GM18873 (cell line): ENCODE measurements around the gene FARS2.

Experiments used
- ATAC-seq: cut with Tn5 transposase; IDR thresholded peaks from one replicate; pipeline ENCODE4 v1.9.1; 2021; ENCODE audit warnings: mild to moderate bottlenecking, moderate library complexity, moderate number of reproducible peaks; ENCODE audit not compliant: unreplicated experiment, low FRiP score

The FARS2 gene

DNA sequence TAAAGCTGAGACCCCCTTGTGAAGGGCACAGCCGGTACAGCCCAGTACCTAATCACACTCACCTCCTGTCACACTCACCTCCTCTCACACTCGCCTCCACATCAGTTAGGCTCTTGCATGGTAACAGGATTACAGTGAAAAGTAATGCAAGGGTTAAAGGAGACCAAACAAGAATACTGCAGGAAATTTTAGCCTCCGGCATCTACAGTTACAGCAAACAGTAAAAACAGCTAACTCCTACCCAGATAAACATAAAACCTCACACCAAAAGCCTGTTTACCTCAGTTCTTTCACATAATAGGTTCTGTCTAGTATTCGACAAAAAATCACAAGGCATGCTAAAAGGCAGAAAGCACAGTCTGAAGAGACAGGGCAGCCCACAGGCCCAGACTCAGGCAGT is 55.6 kb downstream of the FARS2 start:
- ATAC-seq: no peak

DNA sequence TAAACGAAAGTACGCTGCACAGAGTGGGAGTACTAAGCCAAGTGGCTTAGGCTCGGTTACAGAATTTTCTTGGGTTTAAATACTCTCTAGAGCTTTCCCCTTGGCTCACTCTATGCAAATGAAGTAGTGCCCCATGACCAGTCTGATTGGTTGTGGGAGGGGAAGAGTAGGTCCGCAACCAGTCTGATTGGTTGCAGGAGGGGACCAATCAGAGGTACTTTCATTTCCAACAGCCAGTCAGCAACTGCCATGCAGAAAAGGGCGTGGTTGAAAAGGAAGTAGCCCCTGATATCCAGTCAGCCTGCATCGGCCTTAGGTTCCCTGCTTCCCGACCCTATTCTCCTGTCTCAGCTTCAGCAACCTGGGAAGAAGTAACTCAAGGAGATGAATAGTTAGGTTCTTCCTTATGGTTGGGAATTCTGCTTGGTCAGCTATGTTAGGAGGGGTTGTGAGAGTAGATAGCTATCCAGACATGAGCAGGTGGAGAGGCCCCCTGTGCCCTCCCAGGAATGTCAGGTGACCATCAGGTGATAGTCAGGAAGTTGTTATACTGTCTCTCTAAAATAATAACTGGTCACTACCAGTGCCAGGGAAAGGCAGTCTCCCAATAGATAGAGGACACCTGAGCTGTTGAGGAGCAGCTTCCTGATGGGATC is 57.4 kb downstream of the FARS2 start:
- no peak for ATAC-seq

DNA sequence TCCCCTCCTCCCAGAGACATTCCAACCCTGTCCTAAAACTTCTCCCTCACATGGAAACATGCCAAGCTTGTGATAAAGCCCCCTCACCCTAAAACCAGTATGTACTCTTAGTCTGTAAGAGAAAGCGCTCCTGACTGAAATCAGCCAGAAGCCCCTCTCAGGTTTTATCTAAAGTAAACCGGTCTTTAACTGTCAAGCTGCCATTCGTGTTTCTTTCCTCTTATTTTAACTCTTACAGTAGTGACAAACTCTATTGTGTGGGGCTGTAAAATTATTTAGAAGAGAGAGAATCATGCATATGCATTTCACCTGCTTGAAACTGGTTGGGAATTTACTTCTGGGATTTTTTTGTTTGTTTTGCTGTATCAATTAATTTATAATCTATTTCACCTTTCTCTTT is 62.7 kb downstream of the FARS2 start:
- no peak for ATAC-seq

DNA sequence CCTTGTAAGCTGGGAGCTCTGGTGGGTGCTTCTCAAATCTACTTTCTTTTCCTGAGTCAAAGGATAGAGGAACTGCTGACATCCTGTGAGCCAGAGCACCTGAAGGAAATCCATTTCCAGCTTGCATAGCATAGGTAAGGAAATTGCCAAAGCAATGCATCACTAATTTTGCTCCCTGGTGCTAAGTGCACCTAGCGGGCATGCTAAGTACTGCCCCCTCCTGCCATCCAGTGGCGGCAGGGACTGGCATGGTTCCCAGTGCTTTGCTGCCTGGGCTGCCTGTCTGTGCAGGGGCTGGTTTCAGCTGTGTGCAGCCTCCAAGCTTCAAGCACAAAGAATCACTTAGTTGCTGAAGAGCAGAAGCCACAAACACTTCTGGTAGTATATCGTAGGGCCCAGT is 63.9 kb downstream of the FARS2 start:
- ATAC-seq: no peak

- ATAC-seq: no peak
These were observed 64.8 kb downstream of the FARS2 start for GRCh38 chr6:5326022-5326641.

- ATAC-seq: no peak
These were observed 67.5 kb downstream of the FARS2 start for GRCh38 chr6:5328800-5329199.

- ATAC-seq: no peak
These were observed 70.6 kb downstream of the FARS2 start for GRCh38 chr6:5331845-5332442.

DNA sequence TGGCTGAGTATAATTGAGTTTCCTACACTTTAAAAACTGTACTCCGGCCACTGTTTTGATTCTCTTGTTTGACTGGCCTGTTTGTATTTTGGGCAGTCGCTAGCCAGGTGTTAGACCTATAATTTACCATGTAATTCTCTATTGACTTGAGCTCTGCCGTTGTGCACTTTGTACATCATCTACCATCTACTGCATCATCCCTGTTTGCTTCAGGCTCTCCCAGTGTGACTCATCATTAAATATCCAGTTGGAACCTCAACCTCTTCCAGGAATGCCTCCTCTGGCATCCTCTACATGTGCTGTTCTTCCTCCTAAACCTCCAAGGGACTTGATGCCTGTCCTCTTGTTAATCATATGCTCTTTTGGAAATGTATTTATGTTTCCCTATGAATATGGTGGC is 72.3 kb downstream of the FARS2 start:
- no peak for ATAC-seq

DNA sequence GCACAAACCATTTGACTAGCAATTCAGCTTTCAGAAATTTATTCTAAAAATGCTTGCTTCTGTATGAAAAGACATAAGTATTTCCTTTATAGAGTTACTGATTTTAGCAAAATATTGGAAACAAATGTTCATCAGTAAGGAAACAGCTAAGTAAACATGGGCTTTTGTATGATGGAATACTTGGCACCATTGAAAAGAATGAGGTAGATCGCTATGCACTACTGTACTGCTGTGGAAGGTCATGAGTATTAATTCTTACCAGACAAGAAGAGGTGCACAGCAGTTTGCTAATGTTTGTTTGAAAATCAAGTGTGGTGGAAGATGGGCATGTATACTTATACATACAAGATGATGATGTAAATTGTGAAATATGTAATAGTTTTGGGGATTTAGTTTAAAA is 73.0 kb downstream of the FARS2 start:
- no peak for ATAC-seq

- no peak for ATAC-seq
These were observed 73.7 kb downstream of the FARS2 start for GRCh38 chr6:5335020-5335419.

DNA sequence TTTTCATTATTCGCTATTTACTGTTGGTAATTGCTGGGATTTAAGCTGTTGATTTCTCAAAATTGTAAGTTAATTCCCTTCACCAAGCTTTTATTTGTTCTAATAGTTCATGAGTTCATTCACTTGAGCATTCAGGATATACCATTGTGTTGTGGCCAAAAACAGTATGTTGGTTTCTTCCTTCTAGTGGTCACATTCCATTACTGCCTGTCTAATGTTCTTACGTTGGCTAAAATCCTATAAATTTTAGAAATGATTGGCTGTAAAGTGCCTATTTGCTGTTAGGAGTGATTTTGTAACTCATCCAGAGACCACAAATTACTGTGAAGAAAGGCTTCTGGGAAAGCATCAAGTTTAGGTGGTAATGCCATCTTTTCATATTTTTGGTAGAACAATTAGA is 76.3 kb downstream of the FARS2 start:
- no peak for ATAC-seq

- ATAC-seq: no peak
These were observed 77.1 kb downstream of the FARS2 start for GRCh38 chr6:5338177-5338960.

- ATAC-seq: no peak
These were observed 78.5 kb downstream of the FARS2 start for GRCh38 chr6:5339786-5340185.

- no peak for ATAC-seq
These were observed 80.5 kb downstream of the FARS2 start for GRCh38 chr6:5341845-5342244.

GRCh38 chr6:5343998-5344397 is 82.7 kb downstream of the FARS2 start:
- ATAC-seq: no peak

DNA sequence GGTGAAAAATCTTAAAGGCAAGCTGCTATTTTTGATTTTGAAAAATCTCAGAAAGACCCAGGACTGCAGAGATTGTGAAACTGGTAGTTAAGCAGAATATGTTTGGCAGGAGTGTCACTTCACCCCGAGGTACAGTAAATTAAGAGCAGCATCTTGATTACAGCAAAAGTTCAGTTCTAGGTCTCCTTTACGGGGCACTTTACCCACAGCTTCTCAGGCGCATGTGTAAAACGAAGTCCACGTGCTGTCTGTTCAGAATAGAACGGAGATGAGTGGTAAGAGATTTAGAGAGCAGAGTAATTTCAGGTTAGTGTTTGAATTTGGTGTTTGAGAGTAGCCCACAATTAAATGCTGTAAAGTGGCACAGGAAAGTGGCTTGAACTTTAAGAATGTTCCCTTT is 84.0 kb downstream of the FARS2 start:
- ATAC-seq: no peak

- ATAC-seq: no peak
These were observed 90.4 kb downstream of the FARS2 start for GRCh38 chr6:5351552-5352210.

GRCh38 chr6:5353971-5354370 is 92.7 kb downstream of the FARS2 start:
- ATAC-seq: no peak

DNA sequence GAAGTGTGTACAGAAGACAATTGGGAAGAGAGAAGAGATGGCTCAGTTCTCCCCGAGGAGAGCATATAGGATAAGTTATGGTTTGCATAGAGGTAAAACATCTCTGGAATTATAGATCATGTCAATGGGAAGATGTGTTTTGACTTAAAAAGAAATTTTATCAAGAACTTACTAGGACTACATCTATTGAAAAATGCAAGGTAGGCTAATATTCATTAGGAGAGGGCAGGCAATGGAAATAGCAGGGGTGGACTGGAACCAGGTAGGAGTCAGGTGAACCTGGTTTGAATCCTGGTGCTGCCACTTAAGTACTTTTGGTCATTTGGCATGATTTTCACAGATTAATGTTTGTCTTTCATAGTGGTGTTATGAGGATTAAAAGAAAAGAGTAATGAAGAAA is 96.2 kb downstream of the FARS2 start:
- no peak for ATAC-seq

DNA sequence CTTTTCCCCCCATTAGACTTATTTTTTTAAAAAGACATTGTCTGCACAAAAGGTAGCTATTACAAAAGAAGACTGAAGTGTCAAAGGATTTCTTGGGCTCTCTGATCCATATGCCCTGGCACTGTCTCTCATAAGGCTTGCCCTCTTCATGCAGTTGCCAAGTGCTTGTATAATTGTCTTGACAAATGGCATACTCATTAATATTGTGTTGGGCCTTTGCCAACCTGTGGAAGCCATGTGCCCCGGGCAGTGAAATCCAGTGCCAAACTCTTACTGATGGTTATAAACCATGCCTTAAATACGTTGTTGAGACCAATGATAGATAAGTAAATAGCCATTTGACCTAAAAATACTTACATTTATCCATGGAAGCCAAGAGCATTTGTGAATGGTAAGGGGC is 98.1 kb downstream of the FARS2 start:
- ATAC-seq: no peak

DNA sequence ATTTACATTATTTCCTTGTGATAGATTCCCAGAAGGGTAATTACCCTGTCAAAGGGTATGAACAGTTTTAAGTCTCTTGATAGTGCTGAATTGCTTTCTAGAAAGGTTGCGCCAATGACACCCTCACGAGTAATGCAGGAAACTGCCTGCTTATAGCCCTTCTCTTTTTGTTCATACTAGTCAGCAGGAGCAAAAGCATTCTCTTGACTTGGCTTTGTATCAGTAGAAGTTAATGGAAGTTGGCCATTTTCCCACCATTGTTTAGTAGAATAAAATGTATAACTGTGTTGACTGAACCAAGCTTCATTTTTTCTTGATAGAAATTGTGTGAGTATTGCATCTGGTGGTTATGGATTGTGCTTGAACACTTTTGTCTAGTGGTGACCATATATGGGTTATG is 100.1 kb downstream of the FARS2 start:
- ATAC-seq: no peak
